ENCODE results near the gene SMAD6. TPM values are rescaled to one million over a fixed set of nuclear protein-coding genes. Genes with fewer than 3 reads are reported as not detected.

Gene SMAD6
- total RNA-seq, 1 donor: 27.2 TPM

GRCh38 chr15:66737243-66738010 lies 35.4 kb downstream of the SMAD6 start:
- TF ChIP-seq, protein P1, sequence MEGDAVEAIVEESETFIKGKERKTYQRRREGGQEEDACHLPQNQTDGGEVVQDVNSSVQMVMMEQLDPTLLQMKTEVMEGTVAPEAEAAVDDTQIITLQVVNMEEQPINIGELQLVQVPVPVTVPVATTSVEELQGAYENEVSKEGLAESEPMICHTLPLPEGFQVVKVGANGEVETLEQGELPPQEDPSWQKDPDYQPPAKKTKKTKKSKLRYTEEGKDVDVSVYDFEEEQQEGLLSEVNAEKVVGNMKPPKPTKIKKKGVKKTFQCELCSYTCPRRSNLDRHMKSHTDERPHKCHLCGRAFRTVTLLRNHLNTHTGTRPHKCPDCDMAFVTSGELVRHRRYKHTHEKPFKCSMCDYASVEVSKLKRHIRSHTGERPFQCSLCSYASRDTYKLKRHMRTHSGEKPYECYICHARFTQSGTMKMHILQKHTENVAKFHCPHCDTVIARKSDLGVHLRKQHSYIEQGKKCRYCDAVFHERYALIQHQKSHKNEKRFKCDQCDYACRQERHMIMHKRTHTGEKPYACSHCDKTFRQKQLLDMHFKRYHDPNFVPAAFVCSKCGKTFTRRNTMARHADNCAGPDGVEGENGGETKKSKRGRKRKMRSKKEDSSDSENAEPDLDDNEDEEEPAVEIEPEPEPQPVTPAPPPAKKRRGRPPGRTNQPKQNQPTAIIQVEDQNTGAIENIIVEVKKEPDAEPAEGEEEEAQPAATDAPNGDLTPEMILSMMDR (IDR thresholded peaks at IDR 0.05; ENCODE audit: insufficient read depth, low read length): no peak
- no peak for DNase-seq (ENCODE audit: low read depth)
- no peak overlapping the region for H3K4me3 ChIP-seq (ENCODE audit: low read depth, low read length)

DNA sequence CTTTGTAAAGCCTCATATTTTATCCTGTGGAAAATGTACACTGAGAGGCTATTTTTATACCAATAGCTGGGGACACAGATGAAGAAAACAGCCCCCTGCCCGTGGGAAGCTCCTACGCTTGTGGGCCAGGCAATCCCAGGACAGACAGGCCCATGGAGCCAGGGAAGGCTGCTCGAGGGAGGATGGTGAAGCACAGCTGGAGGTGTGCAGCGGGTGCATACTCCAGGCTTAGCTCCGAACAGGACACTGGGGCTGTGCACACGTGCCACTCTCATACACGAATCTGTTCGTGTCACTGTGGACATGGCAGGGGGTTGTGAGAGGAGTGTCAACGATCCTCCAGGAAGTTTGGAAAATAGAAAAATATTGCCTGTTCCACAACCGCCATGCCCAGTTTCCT lies 36.1 kb downstream of the SMAD6 start:
- no peak overlapping the region for H3K4me3 ChIP-seq (ENCODE audit: low read depth, low read length)
- TF ChIP-seq, protein P1 (IDR thresholded peaks at IDR 0.05; ENCODE audit: insufficient read depth, low read length): no peak
- DNase-seq (ENCODE audit: low read depth): no peak

DNA sequence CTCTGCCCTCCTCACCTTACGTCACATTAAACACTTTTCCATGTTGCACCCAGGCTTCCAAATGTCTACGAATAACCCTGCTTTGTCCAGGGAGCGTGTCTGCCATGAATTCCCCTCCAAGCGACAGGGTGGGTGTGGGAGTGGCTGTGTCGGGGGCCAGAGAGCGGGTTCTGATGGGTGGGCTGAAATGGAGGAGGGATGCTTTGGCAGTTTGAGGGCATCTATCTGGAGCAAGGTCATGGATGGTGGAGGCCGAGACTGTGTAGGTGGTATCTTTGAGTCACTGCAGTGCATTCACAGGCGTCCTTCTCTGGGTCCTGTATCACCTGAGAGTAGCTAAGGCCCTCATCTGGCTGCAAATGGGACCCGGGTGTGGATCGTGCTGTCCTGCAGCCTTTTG lies 36.6 kb downstream of the SMAD6 start:
- H3K4me3 ChIP-seq (ENCODE audit: low read depth, low read length): no peak overlapping the region
- TF ChIP-seq, protein P1 (IDR thresholded peaks at IDR 0.05; ENCODE audit: insufficient read depth, low read length): no peak
- no peak for DNase-seq (ENCODE audit: low read depth)

- no peak overlapping the region for H3K4me3 ChIP-seq (ENCODE audit: low read depth, low read length)
- DNase-seq (ENCODE audit: low read depth): no peak
- TF ChIP-seq, protein P1 (IDR thresholded peaks at IDR 0.05; ENCODE audit: insufficient read depth, low read length): no peak
Observed at GRCh38 chr15:66739287-66739686, 37.3 kb downstream of the SMAD6 start.

GRCh38 chr15:66740802-66741201 lies 38.8 kb downstream of the SMAD6 start:
- DNase-seq (ENCODE audit: low read depth): peak; percentile 69
- TF ChIP-seq, protein P1 (IDR thresholded peaks at IDR 0.05; ENCODE audit: insufficient read depth, low read length): no peak
- no peak overlapping the region for H3K4me3 ChIP-seq (ENCODE audit: low read depth, low read length)

GRCh38 chr15:66741646-66742045 lies 39.6 kb downstream of the SMAD6 start:
- DNase-seq (ENCODE audit: low read depth): no peak
- TF ChIP-seq, protein P1 (IDR thresholded peaks at IDR 0.05; ENCODE audit: insufficient read depth, low read length): no peak
- H3K4me3 ChIP-seq (ENCODE audit: low read depth, low read length): no peak overlapping the region

DNA sequence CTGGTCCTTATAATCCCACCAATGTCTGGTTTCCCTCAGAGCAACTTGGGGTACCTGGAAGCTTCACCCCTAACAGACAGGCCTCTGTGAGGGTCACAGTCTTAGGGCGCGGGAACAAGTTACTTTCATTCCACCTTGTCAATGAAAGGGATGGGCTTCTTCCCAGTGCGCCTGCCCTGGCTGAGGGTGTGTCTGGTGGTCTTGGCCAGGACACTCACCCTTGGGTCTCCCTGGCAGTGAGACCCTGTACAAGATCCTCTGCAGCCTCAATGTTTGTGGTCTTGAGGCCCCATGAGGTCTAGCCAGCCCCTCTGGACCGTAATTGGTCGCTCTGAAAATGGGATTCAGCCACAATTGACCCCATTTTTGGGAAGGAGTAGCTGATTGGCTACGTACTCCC lies 40.2 kb downstream of the SMAD6 start:
- no peak for DNase-seq (ENCODE audit: low read depth)
- TF ChIP-seq, protein P1 (IDR thresholded peaks at IDR 0.05; ENCODE audit: insufficient read depth, low read length): no peak
- H3K4me3 ChIP-seq (ENCODE audit: low read depth, low read length): no peak overlapping the region
